GM18907 (cell line): ENCODE measurements around the gene P2RX7.
"Not testable (repeated sequence)": the region's sequence is repeated elsewhere in the genome, so short reads cannot be mapped to it uniquely, and the experiment has no call there.

Source experiments
- ATAC-seq: cut with Tn5 transposase; IDR thresholded peaks from one replicate; pipeline ENCODE4 v1.9.1; 2021; ENCODE audit warnings: mild to moderate bottlenecking, moderate library complexity; ENCODE audit not compliant: unreplicated experiment

The P2RX7 gene

DNA sequence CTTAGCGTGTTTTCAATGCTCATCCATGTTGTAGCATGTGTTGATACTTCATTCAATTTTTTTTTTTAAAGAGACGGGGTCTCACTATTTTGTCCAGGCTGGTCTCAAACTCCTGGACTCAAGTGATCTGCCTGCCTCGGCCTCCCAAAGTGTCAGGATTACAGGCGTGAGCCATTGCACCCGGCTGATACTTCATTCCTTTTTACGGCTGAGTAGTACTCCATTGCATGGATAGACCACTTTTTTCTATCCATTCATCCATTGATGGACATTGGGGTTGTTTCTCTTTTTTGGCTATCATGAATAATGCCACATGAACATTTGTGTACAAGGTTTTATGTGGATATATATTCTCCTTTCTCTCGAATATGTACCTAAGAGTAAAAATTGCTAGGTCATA is 1.2 kb downstream of the P2RX7 start:
- ATAC-seq = no peak

DNA sequence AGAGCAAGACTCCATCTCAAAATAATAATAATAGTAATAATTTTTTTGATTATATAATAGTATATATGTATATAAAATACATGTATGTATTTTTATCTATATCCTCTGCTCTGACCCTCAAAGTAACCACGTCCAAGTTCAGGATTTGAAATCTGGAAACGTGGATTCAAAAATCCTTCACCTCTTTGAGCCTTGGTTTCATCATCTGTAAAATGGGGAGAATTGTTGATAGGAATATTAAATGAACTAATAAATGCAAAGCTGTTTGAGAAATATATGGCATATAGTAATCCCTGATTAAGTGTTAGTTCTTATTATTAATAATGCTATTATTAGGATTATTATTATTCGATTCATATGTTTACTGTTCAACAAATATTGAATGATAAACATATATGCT is 2.6 kb downstream of the P2RX7 start:
- ATAC-seq = no peak

DNA sequence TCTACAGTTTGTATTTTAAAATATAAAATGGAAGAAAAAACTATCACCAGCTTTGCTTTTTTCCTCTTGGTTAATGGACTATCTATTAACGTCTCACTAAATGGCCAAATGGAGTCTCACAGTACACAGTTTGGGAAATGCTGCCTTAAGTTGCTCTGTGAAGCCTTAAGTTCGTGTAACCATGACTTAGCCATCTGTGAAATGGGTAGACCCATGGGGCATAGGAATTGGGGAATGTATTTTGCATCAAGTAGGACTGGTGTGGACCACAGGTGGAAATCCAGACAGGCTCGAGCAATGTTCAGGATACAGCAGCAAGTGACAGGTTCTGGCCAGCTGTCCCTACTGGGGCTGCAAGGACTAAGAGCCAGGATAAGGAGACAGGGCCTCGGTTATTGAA is 4.8 kb downstream of the P2RX7 start:
- ATAC-seq = no peak

DNA sequence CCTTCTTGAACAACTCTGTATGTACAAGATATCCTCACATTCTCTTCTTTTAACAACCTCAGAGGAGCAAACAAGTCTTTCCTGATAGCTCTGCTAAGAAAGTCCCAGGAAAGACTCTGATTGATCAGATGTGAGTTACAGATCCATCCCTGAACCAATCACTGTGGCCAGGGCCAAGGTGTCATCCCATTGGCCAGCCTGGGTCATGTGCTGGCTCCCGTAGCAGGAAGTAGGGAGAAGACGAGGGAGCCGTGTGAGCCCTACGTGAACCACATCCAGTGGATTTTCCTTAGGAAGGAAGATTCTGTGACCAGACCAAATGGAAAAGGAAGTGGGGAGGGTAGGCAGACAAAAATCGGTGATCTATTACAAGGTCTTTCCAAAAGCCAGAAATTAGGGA is 5.6 kb downstream of the P2RX7 start:
- no peak for ATAC-seq

DNA sequence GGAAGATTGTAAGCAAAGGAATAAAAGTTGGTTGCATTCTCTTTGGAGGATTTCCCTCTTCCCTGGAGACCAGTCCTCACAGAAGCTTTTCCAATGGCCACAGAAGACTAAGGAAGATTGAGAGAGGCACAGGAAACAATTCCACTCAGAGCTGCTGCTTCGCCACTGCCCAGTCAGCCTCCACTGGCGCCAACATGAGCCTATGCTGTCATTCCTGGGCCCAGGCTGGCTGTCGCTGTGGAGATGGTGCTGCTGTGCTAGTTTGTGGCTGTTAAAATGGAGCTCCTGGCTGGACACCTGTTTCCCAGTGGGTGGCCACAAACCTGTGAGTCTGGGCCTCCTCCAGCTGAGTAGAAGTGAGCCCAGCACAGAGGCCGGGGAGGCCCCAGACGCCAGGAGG is 6.6 kb downstream of the P2RX7 start:
- no peak for ATAC-seq

DNA sequence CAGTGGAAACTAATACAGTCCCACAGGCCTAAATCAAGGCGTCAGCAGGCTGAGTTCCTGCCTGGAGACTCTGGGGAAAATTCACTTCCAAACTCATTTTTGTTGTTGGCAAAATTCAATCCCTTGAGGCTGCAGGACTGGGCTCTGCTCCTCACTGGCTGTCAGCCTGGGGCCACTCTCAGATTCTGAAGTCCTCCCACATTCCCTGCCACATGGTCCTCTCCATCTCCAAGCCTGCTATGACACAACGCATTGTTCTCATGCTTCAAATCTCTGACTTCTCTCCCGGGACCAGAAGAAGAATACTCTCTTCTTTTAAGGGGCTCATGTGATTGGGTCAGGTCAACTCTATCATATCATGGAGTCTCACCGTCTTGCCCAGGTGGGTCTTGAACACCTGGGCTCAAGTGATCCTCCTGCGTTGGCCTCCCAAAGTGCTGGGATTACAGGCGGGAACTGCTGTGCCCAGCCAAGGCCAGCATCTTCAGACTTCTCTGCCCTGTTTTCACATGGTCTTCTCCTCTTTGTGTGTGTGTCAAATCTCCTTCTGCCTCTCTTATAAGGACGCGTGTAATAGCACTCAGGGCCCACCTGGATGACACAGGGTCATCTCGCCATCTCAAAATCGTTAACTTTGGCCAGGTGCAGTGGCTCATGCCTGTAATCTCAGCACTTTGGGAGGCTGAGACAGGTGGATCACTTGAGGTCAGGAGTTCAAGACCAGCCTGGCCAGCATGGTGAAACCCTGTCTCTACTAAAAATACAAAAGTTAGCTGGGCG is 9.7 kb downstream of the P2RX7 start:
- no peak for ATAC-seq

DNA sequence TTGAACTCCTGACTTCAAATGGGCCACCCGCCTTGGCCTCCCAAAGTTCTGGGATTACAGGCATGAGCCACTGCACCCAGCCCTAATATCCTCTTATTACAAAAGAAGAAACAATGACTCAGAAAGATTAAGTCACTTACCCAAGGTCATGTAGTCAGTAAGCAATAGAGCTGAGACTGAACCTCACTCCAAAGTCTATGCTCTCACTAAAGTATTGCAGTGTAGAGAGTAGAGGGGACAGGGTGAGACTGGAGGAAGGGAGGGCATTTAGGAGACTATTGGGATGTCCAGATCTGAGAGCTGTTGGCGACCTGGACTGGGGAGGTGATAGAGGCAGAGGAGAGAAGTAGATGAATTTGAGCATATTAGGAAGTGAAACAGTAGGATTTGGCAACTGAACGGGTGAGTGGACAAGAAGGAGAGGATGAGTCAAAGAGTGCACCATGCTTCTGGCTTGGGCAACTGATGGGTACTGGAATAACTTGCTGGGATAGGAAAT is 11.8 kb downstream of the P2RX7 start:
- no peak for ATAC-seq

DNA sequence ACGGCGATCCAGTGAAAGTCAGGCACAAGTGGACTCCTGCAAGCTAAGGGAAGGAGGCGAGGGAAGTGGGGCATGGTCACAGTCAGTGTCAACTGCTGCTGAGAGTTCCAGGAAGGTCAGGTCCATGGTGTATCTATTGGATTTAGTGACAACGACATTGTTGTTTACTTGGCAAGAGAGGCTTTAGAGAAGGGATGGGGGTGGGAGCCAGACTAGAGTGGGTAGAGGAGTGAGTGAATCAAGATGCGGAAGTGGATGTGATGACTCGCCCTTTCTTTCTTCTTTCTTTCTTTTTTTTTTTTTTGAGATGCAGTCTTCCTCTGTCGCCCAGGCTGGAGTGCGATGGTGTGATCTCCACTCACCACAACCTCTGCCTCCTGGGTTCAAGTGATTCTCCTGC is 12.5 kb downstream of the P2RX7 start:
- ATAC-seq = no peak

DNA sequence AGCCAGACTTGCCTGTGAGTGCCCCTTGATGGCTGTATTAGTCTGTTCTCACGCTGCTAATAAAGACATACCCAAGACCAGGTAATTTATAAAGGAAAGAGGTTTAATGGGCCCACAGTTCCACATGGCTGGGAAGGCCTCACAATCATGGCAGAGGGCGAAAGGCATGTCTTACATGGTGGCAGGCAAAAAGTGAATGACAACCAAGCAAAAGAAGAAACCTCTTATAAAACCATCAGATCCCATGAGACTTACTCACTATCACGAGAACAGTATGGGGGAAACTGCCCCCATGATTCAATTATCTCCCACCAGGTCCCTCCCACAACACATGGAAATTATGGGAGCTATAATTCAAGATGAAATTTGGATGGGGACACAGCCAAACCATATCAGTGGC is 16.6 kb downstream of the P2RX7 start:
- not testable (repeated sequence) for ATAC-seq

DNA sequence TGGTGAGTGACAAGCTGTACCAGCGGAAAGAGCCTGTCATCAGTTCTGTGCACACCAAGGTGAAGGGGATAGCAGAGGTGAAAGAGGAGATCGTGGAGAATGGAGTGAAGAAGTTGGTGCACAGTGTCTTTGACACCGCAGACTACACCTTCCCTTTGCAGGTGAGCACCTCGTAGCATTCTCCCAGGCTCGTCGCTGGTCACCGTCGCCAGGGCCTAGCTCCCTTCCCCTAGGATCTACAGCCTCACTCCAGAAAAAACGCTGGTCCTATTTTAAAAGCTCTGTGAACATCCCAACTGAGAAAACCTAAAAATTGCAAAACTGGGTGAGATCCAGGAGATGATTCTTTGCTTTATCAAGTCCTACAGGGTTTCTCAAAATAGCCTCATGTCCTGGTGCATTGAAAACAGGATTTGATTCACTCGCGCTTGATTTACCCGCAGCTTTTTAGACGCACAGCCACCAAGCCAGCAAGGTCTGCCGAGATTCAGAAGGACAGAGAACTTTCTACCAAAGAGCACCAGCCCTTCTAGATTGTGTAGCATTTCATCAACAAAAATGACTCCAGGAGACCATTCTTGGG is 22.2 kb downstream of the P2RX7 start:
- no peak for ATAC-seq

DNA sequence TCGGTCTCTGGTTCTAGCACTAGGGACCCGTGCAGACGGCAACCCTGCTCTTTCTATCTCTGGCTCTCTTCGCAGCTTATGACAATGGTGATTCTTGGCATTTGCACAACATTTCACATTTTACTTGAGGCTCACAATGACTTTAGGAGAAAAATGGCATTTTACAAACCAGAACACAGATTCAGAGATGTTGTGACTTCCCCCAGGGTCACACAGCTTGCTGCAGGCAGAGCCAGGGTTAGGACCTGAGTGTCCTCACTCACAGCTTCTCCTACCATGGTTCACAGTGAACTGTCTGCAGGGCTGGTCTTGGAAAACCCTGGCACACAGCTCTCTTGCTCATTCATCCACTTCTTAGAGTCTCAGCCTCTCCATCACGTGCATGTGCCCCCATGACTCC is 23.7 kb downstream of the P2RX7 start:
- ATAC-seq = no peak

DNA sequence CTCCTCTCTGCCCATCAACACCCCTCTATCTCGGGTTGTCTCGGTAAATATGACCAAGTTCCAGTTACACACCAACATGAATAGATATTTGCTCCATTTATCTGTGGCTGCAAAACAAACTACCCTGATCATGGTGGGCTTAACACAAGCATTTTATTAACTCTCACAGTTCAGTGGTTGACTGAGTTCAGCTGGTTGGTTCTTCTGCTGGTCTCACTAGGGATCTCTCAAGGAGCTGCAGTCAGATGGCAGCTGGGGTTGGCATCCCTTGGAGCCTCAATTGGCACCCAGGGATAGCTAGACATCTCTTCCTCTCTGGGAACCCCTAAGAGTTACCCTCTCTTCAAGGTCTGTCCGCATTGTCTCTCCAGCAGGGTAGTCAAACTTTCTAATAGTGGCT is 25.4 kb downstream of the P2RX7 start:
- no peak for ATAC-seq

DNA sequence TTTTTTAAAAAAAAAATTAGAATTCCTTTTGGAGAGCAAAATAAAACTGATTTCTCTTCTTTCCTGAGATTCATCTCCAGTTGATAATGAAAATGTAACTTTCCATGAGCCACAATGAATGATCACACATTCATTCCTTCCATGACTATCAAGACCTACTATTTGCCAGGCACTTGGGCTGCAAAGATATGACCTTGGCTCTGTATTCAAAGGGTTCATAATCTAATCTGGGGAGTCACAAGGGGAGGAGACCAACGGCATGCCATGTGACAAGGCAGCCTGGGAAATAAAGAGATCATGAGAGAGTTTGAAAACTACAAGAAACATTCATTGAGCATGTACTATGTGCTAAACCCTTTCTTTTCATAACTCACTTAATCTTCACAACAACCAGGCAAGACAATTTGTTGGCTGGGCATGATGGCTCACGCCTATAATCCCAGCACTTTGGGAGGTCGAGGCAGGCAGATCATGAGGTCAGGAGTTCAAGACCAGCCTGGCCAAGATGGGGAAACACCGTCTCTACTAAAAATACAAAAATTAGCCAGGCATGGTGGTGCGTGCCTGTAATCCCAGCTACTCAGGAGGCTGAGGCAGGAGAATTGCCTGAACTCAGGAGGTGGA is 26.2 kb downstream of the P2RX7 start:
- ATAC-seq = not testable (repeated sequence)

DNA sequence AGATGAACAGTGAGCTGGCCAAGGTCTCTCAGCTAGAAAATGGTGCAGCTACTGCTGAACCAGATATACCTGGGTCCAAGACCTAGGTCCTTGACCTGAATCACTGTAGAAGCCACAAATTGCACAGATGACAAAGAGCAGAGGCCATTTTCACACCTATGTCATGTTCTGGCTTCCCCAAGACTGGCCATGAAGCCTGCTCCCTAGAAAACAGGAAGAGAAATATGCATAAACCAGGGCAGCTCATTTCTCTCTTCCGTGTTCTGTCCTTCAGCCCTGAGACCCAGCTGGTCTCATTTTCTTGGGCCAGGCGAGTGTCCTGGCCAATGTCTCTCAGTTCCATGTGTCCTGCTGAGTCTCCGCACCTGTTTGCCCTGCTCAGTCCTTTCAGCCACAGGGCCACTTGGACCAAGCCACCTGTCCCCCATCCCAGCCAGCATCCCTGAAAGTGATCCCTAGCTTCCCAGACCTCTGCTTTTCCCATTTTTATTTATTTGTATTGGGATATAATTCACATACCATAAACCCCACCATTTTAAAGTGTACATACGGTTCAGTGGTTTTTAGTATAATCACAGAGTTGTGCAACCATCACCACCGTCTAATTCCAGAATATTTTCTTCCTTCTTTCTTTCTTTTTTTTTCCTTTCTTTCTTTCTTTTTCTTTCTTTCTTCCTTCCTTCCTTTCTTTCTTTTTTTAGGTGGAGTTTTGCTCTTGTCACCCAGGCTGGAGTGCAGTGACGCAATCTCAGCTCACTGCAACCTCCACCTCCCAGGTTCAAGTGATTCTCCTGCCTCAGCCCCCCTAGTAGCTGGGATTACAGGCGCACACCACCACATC is 27.0 kb downstream of the P2RX7 start:
- no peak for ATAC-seq

DNA sequence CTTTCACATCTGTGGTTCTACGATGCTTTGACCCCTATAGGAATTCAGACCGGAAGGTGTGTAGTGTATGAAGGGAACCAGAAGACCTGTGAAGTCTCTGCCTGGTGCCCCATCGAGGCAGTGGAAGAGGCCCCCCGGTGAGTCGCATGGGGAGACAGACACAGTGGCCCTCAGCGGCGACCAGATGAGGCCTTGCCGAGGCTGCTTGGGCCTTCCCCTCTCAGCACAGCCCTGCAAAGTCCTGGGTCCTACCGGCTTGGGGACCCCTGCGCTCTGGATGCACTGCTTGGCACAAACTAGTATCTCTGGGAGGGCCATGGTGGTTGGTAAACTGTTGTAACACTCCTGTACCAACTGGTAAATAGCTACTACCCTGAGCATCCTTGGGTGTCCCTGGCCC is 29.7 kb downstream of the P2RX7 start:
- ATAC-seq = no peak

DNA sequence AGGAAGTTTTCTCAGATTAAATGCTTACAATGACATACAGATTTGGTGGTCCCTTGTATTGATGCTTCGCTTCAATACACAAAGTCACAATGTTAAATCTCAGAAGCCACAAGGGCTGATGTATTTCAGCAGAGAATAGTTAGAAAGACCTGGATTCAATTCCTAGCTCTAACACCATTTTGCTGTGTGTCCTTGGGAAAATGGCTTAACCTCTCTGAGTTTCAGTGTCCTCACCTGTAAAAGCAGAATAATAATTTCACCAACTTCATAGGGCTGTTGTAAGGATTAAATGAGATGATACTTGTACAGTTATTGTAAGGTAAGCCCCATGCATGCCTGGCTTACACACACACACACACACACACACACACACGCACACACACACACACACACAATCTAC is 30.3 kb downstream of the P2RX7 start:
- no peak for ATAC-seq

DNA sequence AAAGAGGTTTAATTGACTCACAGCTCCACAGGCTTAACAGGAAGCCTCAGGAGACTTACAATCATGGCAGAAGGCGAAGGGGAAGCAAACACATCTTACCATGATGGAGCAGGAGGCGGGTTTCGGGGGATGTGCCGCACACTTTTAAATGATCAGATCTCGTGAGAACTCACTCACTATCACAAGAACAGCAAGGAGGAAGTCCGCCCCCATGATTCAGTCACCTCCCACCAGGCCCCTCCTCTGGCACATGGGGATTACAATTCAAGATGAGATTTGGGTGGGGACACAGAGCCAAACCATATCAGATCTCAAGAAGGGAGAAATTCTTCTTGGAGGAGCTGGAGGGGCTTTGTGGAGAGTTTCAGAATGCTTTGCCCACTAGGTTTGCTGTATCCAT is 32.2 kb downstream of the P2RX7 start:
- not testable (repeated sequence) for ATAC-seq

DNA sequence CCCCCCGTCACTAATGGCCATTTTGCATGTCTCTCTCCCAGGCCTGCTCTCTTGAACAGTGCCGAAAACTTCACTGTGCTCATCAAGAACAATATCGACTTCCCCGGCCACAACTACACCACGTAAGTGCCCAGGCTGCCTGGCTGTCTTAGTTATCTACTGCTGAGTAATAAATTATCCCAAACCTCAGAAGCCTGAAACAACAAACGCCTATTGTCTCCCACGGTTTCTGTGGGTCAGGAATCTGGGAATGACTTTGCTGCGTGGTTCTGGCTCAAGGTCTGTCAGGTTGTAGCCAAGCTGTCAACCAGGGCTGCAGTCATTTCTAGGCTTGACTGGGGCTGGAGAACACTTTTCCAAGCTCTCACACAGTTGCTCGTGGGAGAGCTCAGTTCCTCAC is 32.6 kb downstream of the P2RX7 start:
- no peak for ATAC-seq

DNA sequence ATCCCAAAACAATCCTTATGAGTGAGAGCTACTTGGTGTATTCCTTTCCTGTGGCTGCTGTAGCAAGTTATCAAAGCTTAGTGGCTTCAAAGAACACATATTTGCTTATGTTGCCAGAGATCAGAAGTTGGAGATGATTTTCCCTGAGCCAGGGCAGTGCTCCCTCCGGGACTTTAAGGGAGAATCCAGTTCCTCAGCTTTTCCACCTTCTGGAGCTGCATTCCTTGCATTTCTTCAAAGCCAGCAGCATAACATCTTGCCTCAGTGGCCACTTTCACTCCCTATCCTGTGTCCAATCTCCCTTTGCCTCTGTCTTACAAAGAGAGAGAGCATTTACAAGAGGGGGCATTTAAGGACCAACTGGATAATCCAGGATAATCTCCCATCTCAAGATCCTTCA is 33.7 kb downstream of the P2RX7 start:
- ATAC-seq = no peak

DNA sequence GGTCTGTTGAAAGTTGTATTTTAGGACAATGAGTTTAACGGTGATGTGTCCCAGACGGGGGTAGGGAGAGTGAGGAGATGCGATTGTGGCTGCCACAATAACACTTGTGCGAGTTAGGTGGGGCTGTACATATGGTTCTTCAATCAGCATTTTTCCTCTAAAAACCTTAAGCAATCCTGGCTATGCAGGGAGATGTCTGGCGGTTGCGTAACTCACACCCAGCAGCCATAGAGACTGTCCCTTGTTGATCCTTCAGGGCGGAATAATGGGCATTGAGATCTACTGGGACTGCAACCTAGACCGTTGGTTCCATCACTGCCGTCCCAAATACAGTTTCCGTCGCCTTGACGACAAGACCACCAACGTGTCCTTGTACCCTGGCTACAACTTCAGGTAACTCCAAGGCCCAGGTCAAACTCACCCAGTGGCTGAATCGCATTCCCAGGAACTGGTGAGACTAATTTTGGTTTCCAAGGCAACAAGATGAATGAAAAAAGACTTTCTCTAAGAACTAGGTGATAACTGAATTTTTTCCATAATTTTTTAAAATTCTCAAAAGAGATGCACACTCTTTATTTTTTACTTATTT is 34.6 kb downstream of the P2RX7 start:
- no peak for ATAC-seq

DNA sequence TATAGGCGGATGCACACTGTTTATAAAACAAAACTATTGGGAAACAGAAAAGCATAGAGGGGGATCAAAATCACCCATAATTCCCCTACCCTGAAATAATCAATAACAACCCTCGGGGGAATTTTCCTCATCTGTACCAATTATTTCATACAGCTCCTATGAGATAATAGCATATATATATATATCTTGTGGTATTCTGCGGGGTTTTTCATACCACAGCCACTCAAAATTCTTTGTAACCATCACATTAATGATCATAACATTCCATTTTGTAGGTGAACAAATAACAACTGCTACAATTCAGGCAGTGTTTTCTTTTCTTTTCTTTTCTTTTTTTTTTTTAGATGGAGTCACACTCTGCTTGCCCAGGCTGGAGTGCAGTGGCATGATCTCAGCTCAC is 35.3 kb downstream of the P2RX7 start:
- no peak for ATAC-seq
